Epithelial cell of esophagus (primary cell): ENCODE measurements around the gene TCF7L1.
"Not testable (repeated sequence)": the region's sequence is repeated elsewhere in the genome, so short reads cannot be mapped to it uniquely, and the experiment has no call there.

Source experiments
- DNase-seq: peaks from one replicate; pipeline ENCODE4 v3.0.0; 2010; ENCODE audit warnings: low read depth
- H3K4me3 ChIP-seq: 2 replicates; pipeline ENCODE4 v1.5.1; 2011; ENCODE audit warnings: mild to moderate bottlenecking, low read length, control low read depth
- TF ChIP-seq, protein P1 (sequence below): IDR thresholded peaks from 2 replicates; pipeline ENCODE4 v1.5.1; 2011; ENCODE audit warnings: low read depth, mild to moderate bottlenecking, low read length, control low read depth, inconsistent platforms; ENCODE audit not compliant: insufficient read depth; ENCODE audit errors: missing control alignments

The TCF7L1 gene

DNA sequence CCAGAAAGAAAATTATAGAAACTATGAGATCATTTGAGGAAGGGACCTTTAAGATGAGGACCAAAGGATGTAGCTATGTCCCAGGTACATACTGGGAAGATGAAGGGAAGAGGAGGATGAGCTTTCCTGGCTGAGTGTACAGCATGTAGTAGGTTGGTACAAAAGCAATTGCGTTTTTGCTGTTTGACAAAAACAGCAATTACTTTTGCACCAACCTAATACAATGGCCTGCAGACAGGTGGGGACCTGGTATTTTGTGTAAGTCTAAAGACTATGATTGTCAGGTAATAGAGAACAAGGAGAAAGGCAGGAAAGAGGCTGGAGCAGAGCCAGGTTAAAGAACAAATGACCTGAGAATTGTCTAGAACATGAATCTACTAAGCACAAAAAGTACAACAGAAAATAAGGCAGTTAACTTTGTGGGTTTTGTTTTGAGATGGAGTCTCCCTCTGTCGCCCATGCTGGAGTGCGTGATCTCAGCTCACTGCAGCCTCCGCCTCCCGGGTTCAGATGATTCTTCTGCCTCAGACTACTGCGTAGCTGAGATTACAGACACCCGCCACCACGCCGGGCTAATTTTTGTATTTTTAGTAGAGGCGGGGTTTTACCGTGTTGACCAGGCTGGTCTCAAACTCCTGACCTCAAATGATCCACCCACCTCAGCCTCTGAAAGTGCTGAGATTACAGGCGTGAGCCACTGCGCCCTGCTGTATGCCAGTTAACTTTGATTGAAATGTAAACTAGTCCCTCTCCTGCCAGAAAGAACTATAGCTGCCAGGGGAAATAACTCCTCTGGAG, 197.8 kb downstream of the TCF7L1 start:
- no peak for DNase-seq
- no peak overlapping the region for H3K4me3 ChIP-seq
- TF ChIP-seq, protein P1, sequence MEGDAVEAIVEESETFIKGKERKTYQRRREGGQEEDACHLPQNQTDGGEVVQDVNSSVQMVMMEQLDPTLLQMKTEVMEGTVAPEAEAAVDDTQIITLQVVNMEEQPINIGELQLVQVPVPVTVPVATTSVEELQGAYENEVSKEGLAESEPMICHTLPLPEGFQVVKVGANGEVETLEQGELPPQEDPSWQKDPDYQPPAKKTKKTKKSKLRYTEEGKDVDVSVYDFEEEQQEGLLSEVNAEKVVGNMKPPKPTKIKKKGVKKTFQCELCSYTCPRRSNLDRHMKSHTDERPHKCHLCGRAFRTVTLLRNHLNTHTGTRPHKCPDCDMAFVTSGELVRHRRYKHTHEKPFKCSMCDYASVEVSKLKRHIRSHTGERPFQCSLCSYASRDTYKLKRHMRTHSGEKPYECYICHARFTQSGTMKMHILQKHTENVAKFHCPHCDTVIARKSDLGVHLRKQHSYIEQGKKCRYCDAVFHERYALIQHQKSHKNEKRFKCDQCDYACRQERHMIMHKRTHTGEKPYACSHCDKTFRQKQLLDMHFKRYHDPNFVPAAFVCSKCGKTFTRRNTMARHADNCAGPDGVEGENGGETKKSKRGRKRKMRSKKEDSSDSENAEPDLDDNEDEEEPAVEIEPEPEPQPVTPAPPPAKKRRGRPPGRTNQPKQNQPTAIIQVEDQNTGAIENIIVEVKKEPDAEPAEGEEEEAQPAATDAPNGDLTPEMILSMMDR, result no peak

DNA sequence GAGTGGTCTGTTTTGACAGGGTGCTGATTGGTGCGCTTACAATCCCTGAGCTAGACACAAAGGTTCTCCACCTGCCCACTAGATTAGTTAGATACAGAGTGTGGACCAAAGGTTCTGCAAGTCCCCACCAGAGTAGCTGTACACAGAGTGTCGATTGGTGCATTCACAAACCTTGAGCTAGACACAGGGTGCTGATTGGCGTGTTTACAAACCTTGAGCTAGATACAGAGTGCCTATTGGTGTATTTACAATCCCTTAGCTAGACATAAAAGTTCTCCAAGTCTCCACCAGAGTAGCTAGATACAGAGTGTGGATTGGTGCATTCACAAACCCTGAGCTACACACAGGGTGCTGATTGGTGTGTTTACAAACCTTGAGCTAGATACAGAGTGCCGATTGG, 200.7 kb downstream of the TCF7L1 start:
- not testable (repeated sequence) for DNase-seq, H3K4me3 ChIP-seq

DNA sequence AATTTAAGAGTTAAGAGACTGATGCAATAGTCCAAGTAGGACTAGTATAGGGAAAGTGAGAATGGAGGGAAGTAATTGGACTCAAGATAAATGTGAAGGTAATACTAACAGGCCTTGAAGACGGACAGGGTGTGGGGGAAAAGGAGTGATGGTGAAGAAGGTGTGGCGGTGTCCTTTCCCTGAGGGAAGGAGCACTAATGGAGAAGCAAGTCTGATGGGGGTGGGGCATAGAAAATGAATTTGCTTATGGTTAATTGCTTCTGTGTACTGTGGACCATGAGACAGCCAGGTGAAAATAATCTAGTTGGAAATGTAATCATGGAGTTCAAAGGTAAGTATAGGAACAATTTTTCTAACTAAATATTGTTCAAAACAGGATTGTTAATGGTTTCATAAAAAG, 201.7 kb downstream of the TCF7L1 start:
- TF ChIP-seq, protein P1, result no peak
- DNase-seq, result no peak
- no peak overlapping the region for H3K4me3 ChIP-seq

DNA sequence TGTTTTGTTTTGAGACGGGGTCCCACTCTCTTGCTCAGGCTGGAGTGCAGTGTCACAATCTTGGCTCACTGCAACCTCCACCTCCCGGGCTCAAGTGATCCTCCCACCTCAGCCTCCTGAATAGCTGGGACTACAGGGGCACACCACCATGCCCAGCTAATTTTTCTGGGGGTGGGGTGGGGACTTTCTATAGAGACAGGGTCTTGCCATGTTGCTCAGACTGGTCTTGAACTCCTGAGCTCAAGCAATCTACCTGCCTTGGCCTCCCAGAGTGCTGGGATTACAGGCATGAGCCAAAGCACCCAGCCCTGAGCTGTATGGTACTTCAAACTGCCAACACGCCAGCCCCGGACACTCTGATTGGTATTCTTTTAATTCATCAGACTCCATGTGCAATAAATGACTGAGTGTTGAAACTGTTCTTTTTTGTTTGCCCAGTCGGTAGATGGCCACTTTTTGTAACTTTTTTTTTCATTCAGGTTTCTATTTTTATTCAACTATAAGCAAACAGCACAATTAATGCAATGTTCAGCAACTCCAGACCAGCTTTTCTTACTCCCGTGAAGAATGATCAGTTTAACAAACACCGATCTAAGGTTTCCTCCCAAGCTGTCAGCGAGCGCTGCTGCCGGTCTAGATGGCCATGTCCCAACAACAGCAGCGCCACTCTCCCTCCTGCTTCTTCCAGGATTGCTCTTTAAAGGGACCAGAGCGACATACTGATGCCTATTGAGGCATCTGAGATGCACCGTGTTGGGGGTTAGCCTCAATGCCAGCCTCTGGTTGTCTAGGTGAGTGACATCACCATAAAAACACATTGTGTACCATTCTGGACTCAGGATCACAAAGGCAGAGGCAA, 207.1 kb downstream of the TCF7L1 start:
- no peak for DNase-seq
- TF ChIP-seq, protein P1, result no peak
- no peak overlapping the region for H3K4me3 ChIP-seq

GRCh38 chr2:85341269-85342029, 208.3 kb downstream of the TCF7L1 start:
- TF ChIP-seq, protein P1, result no peak
- H3K4me3 ChIP-seq, result no peak overlapping the region
- DNase-seq, result no peak

GRCh38 chr2:85342156-85342555, 209.0 kb downstream of the TCF7L1 start:
- H3K4me3 ChIP-seq, result no peak overlapping the region
- TF ChIP-seq, protein P1, result no peak
- no peak for DNase-seq

DNA sequence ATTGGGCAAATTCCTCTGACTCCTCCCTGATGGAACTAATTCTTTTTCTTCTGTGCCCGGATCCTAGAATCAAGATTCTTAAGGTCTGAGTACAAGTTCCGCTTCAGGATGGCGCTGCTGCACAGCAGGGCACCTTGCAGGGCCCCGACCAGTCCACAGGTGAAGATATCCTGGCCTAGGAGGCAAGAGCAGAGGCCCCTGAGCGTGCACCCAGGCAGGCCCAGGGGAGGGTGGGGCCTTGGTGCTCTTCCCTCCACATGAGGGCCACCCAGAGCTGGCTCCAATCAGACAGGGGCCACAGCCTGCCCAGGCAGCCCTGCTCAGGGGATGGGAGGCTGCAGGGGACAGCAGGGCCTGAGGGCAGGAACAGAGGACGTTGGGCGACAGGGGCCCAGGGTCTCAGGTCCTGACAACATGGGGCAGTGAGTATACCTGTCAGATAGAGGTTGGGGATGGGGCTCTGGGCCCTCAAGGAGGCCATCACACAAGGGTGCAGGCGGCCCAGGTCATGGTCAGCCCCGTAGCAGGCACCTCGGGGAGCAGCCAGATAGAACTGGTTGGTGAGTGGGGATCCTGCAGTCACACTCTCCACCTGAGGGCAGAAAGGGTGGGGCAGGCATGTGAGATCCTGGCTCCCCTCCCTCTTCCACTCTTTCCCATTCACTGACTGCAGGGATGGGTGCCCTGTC, 210.2 kb downstream of the TCF7L1 start:
- not testable (repeated sequence) for H3K4me3 ChIP-seq, DNase-seq
